Measurements from ENCODE around the gene ACSM2A. TPM values are rescaled to one million over a fixed set of nuclear protein-coding genes. Genes with fewer than 3 reads are reported as not detected.

Gene ACSM2A
- total and polyA plus RNA-seq, 8 donors = 0.08 TPM; not detected in 7

DNA sequence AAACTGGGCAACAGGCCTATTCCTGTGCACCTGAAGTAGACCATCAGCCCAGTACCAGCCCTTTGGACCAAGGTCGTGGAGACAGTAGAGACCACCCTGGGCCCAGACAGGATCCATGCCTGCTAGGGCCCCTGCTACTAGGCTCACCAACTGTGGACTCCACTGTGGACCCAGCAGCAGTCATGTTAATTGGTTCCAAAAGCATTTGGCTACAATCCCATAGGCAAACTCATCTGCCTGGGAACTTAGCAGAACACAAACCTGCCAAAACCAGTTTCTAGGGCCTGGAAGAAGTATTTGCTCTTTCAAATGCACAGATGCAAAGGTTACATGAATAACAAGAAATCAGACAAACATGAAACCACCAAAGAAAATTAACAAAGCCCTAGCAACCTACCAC lies 53.1 kb downstream of the ACSM2A start:
- intact Hi-C loops (cut with DNase I; ENCODE audit: low total_unique reads) = no loop called here
- H3K27me3 ChIP-seq = no peaks in the 10 kb centered on the region
- no peaks in the 10 kb centered on the region for H3K36me3 ChIP-seq
- peaks cover 0 to 23% (median 11%) of the 10 kb centered on the region in 4 donors for H3K9me3 ChIP-seq
- H3K27ac ChIP-seq = no peak overlapping the region
- no peak for TF ChIP-seq POLR2AphosphoS5 (IDR thresholded peaks at IDR 0.05)
- TF ChIP-seq POLR2A (IDR thresholded peaks at IDR 0.05) = no peak
- TF ChIP-seq, protein P1, sequence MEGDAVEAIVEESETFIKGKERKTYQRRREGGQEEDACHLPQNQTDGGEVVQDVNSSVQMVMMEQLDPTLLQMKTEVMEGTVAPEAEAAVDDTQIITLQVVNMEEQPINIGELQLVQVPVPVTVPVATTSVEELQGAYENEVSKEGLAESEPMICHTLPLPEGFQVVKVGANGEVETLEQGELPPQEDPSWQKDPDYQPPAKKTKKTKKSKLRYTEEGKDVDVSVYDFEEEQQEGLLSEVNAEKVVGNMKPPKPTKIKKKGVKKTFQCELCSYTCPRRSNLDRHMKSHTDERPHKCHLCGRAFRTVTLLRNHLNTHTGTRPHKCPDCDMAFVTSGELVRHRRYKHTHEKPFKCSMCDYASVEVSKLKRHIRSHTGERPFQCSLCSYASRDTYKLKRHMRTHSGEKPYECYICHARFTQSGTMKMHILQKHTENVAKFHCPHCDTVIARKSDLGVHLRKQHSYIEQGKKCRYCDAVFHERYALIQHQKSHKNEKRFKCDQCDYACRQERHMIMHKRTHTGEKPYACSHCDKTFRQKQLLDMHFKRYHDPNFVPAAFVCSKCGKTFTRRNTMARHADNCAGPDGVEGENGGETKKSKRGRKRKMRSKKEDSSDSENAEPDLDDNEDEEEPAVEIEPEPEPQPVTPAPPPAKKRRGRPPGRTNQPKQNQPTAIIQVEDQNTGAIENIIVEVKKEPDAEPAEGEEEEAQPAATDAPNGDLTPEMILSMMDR (IDR thresholded peaks at IDR 0.05) = no peak
- DNase-seq = no peak
- 44 to 94% (median 81%) methylated on average over 1 of the region's 1 CpG for WGBS, 5 donors
- H3K4me3 ChIP-seq = no peak overlapping the region
- H3K4me1 ChIP-seq = no peaks in the 10 kb centered on the region

DNA sequence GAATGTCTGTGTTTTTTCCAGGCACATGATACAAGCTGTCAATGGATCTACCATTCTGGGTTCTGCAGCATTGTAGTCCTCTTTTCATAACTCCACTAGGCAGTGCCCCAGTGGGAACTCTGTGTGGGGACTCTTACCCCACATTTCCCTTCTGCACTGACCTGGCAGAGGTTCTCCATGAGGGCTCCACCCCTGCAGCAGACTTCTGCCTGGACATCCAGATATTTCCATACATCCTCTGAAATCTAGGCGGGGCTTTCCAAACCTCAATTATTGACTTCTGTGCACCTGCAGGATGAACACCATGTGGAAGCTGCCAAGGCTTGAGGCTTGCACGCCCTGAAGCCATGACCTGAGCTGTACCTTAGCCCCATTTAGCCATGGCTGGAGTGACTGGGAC lies 56.0 kb downstream of the ACSM2A start:
- intact Hi-C loops (cut with DNase I; ENCODE audit: low total_unique reads) = no loop called here
- peaks cover 0 to 23% (median 11%) of the 10 kb centered on the region in 4 donors for H3K9me3 ChIP-seq
- no peak for DNase-seq
- H3K27ac ChIP-seq = no peak overlapping the region
- no peaks in the 10 kb centered on the region for H3K27me3 ChIP-seq
- H3K4me3 ChIP-seq = no peak overlapping the region
- no peaks in the 10 kb centered on the region for H3K36me3 ChIP-seq
- no peaks in the 10 kb centered on the region for H3K4me1 ChIP-seq
- 49 to 77% (median 71%) methylated on average over 2 of the region's 2 CpGs for WGBS, 5 donors
- TF ChIP-seq EP300 (IDR thresholded peaks at IDR 0.05) (no peak), POLR2A (IDR thresholded peaks at IDR 0.05) (no peak), POLR2AphosphoS5 (IDR thresholded peaks at IDR 0.05) (no peak)
- TF ChIP-seq, protein P1 (IDR thresholded peaks at IDR 0.05) = no peak

DNA sequence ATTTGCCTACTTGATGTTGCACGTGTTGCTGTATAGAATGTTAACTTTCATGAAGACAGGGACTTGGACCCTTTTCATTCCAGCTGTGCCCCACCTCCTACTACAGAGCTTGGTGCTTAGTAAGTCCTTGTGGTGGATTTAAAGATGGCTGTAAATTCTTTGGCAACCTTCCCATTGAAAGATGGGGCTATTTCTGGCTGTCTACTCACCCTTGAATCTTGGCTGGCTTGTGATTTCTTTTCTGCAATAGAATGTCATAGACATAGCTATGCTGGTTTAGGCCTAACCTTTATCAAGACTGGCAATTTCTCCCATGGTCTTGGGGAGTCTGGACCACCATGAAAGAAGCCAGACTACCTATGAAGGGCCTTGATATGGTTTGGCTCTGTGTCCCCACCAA lies 59.0 kb downstream of the ACSM2A start:
- TF ChIP-seq POLR2A (IDR thresholded peaks at IDR 0.05) = no peak
- no peak for TF ChIP-seq POLR2AphosphoS5 (IDR thresholded peaks at IDR 0.05)
- no peak for TF ChIP-seq EP300 (IDR thresholded peaks at IDR 0.05)
- TF ChIP-seq, protein P1 (IDR thresholded peaks at IDR 0.05) = no peak
- Histone ChIP-seq H3K27ac (no peak overlapping the region), H3K4me3 (no peak overlapping the region), H3K4me1 (peaks cover 0 to 3% (median 0%) of the 10 kb centered on the region in 4 donors), H3K9me3 (peaks cover 0 to 23% (median 9%) of the 10 kb centered on the region in 4 donors), H3K27me3 (no peaks in the 10 kb centered on the region), H3K36me3 (no peaks in the 10 kb centered on the region)
- WGBS, 5 donors = 53 to 68% (median 60%) methylated on average over 1 of the region's 1 CpG
- intact Hi-C loops (cut with DNase I; ENCODE audit: low total_unique reads) = no loop called here
- no peak for DNase-seq

DNA sequence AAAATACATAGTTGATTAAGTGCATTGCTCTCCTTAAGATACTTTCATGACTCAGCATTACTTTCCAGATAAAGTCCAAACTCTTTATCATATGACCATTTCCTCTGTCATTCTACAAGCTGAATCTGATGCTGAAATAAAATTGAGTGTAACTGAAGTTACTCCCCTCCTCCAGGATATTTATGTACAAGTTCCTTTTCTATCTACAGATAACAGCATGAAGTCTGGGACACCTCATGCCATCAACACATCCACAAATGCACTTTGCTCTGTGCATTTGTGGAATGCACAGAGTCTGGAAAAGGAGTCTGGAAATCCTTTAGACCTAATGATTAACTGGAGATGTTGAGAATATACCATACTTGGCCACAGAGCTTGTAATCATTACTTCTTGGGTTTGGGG lies 64.4 kb downstream of the ACSM2A start:
- peaks cover 0 to 3% (median 0%) of the 10 kb centered on the region in 4 donors for H3K4me1 ChIP-seq
- H3K27me3 ChIP-seq = no peaks in the 10 kb centered on the region
- H3K27ac ChIP-seq = no peak overlapping the region
- no peak overlapping the region for H3K4me3 ChIP-seq
- no peak for TF ChIP-seq POLR2A (IDR thresholded peaks at IDR 0.05)
- no peak for TF ChIP-seq POLR2AphosphoS5 (IDR thresholded peaks at IDR 0.05)
- TF ChIP-seq EP300 (IDR thresholded peaks at IDR 0.05) = no peak
- TF ChIP-seq, protein P1 (IDR thresholded peaks at IDR 0.05) = no peak
- intact Hi-C loops (cut with DNase I; ENCODE audit: low total_unique reads) = no loop called here
- no peaks in the 10 kb centered on the region for H3K9me3 ChIP-seq
- no peak for DNase-seq
- H3K36me3 ChIP-seq = no peaks in the 10 kb centered on the region

Data from stomach (tissue), 9 donors.